HG03025 (cell line): ENCODE data around the gene IGFALS.

Source experiments
- ATAC-seq: cut with Tn5 transposase; IDR thresholded peaks from one replicate; pipeline ENCODE4 v1.9.1; 2021; ENCODE audit warnings: mild to moderate bottlenecking, moderate library complexity; ENCODE audit not compliant: unreplicated experiment, low FRiP score

Gene IGFALS

GRCh38 chr16:1793578-1794220 lies at the start of gene IGFALS:
IGFALS (minus strand) TSS chr16:1793705; CDS start chr16:1793652, 53 bp downstream.
- no peak for ATAC-seq

GRCh38 chr16:1839554-1839953 lies 46.0 kb upstream of the IGFALS start:
- ATAC-seq, result no peak

GRCh38 chr16:1834096-1834495 lies 40.6 kb upstream of the IGFALS start:
- no peak for ATAC-seq

GRCh38 chr16:1832838-1833454 lies 39.4 kb upstream of the IGFALS start:
- ATAC-seq, result no peak

GRCh38 chr16:1831186-1832075 lies 37.9 kb upstream of the IGFALS start:
- ATAC-seq, result no peak

- ATAC-seq, result no peak
These were observed 36.7 kb upstream of the IGFALS start for GRCh38 chr16:1830213-1830612.

GRCh38 chr16:1828645-1829410 lies 35.3 kb upstream of the IGFALS start:
- no peak for ATAC-seq

- ATAC-seq, result peak; percentile 79
These were observed 33.4 kb upstream of the IGFALS start, which contains the start of the genes FAHD1 and HAGH for GRCh38 chr16:1826691-1827573. FAHD1 (plus strand) TSS chr16:1827206; CDS start chr16:1827239, 33 bp downstream. HAGH (minus strand) TSS chr16:1826825; CDS start chr16:1826787, 38 bp downstream.

- ATAC-seq, result peak; percentile 41
These were observed 32.6 kb upstream of the IGFALS start for GRCh38 chr16:1825864-1826690.

- no peak for ATAC-seq
These were observed 31.9 kb upstream of the IGFALS start for GRCh38 chr16:1825381-1825863.

- no peak for ATAC-seq
These were observed 30.3 kb upstream of the IGFALS start for GRCh38 chr16:1823821-1824220.

- ATAC-seq, result no peak
These were observed 29.3 kb upstream of the IGFALS start for GRCh38 chr16:1822801-1823200.

GRCh38 chr16:1821861-1822611 lies 28.5 kb upstream of the IGFALS start:
- ATAC-seq, result no peak

- ATAC-seq, result no peak
These were observed 27.4 kb upstream of the IGFALS start for GRCh38 chr16:1820946-1821290.

GRCh38 chr16:1820096-1820945 lies 26.8 kb upstream of the IGFALS start:
- ATAC-seq, result no peak

- ATAC-seq, result no peak
These were observed 26.1 kb upstream of the IGFALS start for GRCh38 chr16:1819611-1820010.
